ENCODE measurements around the gene MCOLN3.

The MCOLN3 gene

DNA sequence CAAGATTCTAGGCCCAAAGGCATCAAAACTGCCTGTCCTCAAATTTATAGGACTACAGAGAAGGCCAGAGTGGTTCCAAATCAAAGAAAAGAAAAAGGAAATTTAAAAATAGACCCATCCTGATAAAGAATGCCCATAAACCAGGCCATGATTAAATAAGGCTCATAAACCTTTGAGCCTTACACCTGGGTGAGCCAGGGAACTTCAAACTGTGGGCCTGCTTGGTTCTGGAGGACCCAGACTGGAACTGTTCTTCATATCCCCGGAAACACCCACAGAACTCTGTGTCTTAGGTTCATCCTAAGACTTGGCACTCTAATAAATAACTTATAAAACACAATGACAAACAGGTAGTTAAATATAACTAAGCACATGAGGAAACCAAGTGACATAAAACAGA is 80.2 kb downstream of the MCOLN3 start:
- Histone ChIP-seq H3K4me3 (ENCODE audit: low read length) (no peak overlapping the region), H3K79me2 (ENCODE audit: low read length) (peaks cover 59% of the 10 kb centered on the region), H3K4me1 (ENCODE audit: low read length) (peaks cover 41% of the 10 kb centered on the region), H3K4me2 (ENCODE audit: low read length) (no peak overlapping the region), H3K27ac (ENCODE audit: low read length) (no peak overlapping the region), H3K9ac (ENCODE audit: low read length) (no peak overlapping the region), H4K20me1 (ENCODE audit: insufficient read depth, low read length) (peaks cover 64% of the 10 kb centered on the region), H3K36me3 (replicated peaks; ENCODE audit: low read depth, low read length) (peaks cover 36% of the 10 kb centered on the region), H2AFZ (ENCODE audit: low read depth, low read length) (no peak overlapping the region), H3K9me3 (ENCODE audit: insufficient read depth, low read length) (no peaks in the 10 kb centered on the region), H3K27me3 (ENCODE audit: low read depth, low read length) (no peaks in the 10 kb centered on the region)
- no peak for TF ChIP-seq EZH2phosphoT487 (IDR thresholded peaks at IDR 0.05; ENCODE audit: low read depth)
- TF ChIP-seq, protein P1, sequence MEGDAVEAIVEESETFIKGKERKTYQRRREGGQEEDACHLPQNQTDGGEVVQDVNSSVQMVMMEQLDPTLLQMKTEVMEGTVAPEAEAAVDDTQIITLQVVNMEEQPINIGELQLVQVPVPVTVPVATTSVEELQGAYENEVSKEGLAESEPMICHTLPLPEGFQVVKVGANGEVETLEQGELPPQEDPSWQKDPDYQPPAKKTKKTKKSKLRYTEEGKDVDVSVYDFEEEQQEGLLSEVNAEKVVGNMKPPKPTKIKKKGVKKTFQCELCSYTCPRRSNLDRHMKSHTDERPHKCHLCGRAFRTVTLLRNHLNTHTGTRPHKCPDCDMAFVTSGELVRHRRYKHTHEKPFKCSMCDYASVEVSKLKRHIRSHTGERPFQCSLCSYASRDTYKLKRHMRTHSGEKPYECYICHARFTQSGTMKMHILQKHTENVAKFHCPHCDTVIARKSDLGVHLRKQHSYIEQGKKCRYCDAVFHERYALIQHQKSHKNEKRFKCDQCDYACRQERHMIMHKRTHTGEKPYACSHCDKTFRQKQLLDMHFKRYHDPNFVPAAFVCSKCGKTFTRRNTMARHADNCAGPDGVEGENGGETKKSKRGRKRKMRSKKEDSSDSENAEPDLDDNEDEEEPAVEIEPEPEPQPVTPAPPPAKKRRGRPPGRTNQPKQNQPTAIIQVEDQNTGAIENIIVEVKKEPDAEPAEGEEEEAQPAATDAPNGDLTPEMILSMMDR (IDR thresholded peaks at IDR 0.05; ENCODE audit: low read depth, low read length) = no peak

All from OCI-LY3 (cell line).